Left renal cortex interstitium (tissue), 4 donors: ENCODE data around the gene ISCA2. TPM values are rescaled to one million over a fixed set of nuclear protein-coding genes. Genes with fewer than 3 reads are reported as not detected.
"Not testable (repeated sequence)": the region's sequence is repeated elsewhere in the genome, so short reads cannot be mapped to it uniquely, and the experiment has no call there.

ENCODE experiments used
- DNase-seq, 4 donors: peaks; one replicate each; pipeline ENCODE4 v3.0.0-alpha.2; 2013; ENCODE audit warnings: low read depth in 4 of 4, low spot score in 2 of 4, missing footprints in 1 of 4
- polyA plus RNA-seq, 4 donors: library from polyadenylated mRNA; unstranded; fragments of 120-200 nt; gene quantifications; one replicate each; pipeline ENCODE4 v1.2.1, GENCODE V29; 2013; ENCODE audit not compliant: insufficient read length in 4 of 4

The ISCA2 gene
- polyA plus RNA-seq, 4 donors = 36.1 to 43.5 (median 42.7) TPM

GRCh38 chr14:74525361-74525851 lies 31.8 kb downstream of the ISCA2 start:
- DNase-seq = no peak

GRCh38 chr14:74526854-74527585 lies 33.5 kb downstream of the ISCA2 start:
- DNase-seq = no peak

- DNase-seq = no peak
These were observed 34.2 kb downstream of the ISCA2 start for GRCh38 chr14:74527736-74528280.

GRCh38 chr14:74528406-74528805 lies 34.8 kb downstream of the ISCA2 start:
- DNase-seq = no peak

- DNase-seq = no peak
These were observed 35.3 kb downstream of the ISCA2 start for GRCh38 chr14:74528886-74529285.

GRCh38 chr14:74531006-74531405 lies 37.4 kb downstream of the ISCA2 start:
- DNase-seq = no peak

- DNase-seq = no peak
These were observed 37.9 kb downstream of the ISCA2 start for GRCh38 chr14:74531467-74531866.

GRCh38 chr14:74532246-74532645 lies 38.7 kb downstream of the ISCA2 start:
- DNase-seq = no peak

- DNase-seq = no peak
These were observed 40.0 kb downstream of the ISCA2 start for GRCh38 chr14:74533576-74533975.

GRCh38 chr14:74535756-74536325 lies 42.3 kb downstream of the ISCA2 start:
- no peak for DNase-seq

- DNase-seq = not testable (repeated sequence)
These were observed 42.8 kb downstream of the ISCA2 start for GRCh38 chr14:74536336-74536735.

- no peak for DNase-seq
These were observed 45.1 kb downstream of the ISCA2 start for GRCh38 chr14:74538411-74539391.

GRCh38 chr14:74539503-74539902 lies 45.9 kb downstream of the ISCA2 start:
- no peak for DNase-seq

- no peak for DNase-seq
These were observed 47.7 kb downstream of the ISCA2 start for GRCh38 chr14:74541225-74541624.

- DNase-seq = no peak
These were observed 48.6 kb downstream of the ISCA2 start for GRCh38 chr14:74542056-74542685.

- no peak for DNase-seq
These were observed 50.3 kb downstream of the ISCA2 start for GRCh38 chr14:74543771-74544438.

GRCh38 chr14:74545386-74545785 lies 51.8 kb downstream of the ISCA2 start:
- DNase-seq = no peak

- DNase-seq = no peak
These were observed 52.9 kb downstream of the ISCA2 start for GRCh38 chr14:74546416-74546815.
